ENCODE data around the gene RIMS4. TPM values are rescaled to one million over a fixed set of nuclear protein-coding genes. Genes with fewer than 3 reads are reported as not detected.

Gene RIMS4
- total RNA-seq, 2 donors from 2014 or later: 1.0 to 61.9 TPM

DNA sequence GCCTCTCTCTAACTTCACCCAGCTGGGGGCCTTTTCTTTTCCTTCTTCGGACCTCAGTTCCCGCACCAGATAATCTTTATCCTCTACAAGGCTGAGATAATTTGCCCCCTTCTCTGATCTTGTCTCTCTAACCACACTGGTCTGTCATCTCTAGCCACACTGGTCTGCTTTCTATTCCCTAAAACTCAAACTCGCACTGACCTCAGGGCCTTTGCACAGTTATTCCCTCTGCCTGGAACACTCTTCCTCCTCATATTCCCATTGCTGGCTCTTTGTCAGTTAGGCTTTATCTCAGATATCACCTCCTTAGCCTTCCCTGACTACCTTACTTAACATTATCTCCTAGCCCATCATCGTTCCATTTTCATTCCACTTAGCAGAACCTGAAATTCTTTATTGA lies 7.6 kb downstream of the RIMS4 start:
- Histone ChIP-seq H3K36me3 (no peaks in the 10 kb centered on the region), H3K27me3 (replicated peaks; ENCODE audit: insufficient read depth) (peaks cover 1% of the 10 kb centered on the region), H3K4me1 (replicated peaks) (no peaks in the 10 kb centered on the region), H3K9me3 (no peaks in the 10 kb centered on the region), H3K4me3 (no peak overlapping the region), H3K27ac (no peak overlapping the region)
- intact Hi-C loops (cut with DNase I): no loop called here
- WGBS: 93% methylated on average over 4 of the region's 4 CpGs
- no peak for DNase-seq (ENCODE audit: low spot score)
- TF ChIP-seq, protein P1, sequence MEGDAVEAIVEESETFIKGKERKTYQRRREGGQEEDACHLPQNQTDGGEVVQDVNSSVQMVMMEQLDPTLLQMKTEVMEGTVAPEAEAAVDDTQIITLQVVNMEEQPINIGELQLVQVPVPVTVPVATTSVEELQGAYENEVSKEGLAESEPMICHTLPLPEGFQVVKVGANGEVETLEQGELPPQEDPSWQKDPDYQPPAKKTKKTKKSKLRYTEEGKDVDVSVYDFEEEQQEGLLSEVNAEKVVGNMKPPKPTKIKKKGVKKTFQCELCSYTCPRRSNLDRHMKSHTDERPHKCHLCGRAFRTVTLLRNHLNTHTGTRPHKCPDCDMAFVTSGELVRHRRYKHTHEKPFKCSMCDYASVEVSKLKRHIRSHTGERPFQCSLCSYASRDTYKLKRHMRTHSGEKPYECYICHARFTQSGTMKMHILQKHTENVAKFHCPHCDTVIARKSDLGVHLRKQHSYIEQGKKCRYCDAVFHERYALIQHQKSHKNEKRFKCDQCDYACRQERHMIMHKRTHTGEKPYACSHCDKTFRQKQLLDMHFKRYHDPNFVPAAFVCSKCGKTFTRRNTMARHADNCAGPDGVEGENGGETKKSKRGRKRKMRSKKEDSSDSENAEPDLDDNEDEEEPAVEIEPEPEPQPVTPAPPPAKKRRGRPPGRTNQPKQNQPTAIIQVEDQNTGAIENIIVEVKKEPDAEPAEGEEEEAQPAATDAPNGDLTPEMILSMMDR (IDR thresholded peaks at IDR 0.05): no peak
- TF ChIP-seq POLR2A (IDR thresholded peaks at IDR 0.05) (no peak), POLR2AphosphoS5 (IDR thresholded peaks at IDR 0.05) (no peak)

DNA sequence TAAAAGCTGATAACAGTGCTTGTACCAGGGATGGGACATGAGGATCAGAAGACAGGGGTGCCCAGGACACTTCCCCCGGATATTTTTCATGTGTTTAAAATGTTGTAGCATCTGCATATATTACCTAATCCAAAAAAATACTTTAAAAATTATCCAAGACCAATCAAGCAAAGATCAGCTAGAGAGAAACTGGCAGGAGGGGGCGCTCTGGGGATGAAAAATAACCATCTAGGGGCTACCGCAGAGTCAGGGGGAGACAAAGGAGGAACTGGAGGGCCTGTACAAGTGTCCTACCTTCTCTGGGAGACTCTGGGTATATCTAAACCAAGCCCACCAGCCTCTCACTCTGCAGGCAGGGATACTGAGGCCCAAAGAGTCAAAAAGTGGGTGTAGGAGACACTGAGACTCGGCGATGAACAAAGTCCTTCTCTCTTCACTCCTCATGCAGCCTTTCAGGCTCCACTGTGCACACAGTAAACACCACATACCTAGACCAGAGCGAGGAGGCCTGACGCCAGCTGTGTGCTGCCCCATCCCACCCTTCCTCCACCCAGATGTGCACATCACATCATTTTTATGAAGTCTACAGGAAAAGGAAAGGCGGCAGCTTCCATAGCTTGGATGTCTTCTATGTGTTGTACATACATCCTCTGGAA lies 9.8 kb downstream of the RIMS4 start:
- intact Hi-C loops (cut with DNase I): no loop called here
- 88% methylated on average over 8 of the region's 8 CpGs for WGBS
- H3K4me1 ChIP-seq (replicated peaks): no peaks in the 10 kb centered on the region
- H3K36me3 ChIP-seq: no peaks in the 10 kb centered on the region
- DNase-seq (ENCODE audit: low spot score): no peak
- H3K9me3 ChIP-seq: no peaks in the 10 kb centered on the region
- TF ChIP-seq POLR2AphosphoS5 (IDR thresholded peaks at IDR 0.05) (no peak), POLR2A (IDR thresholded peaks at IDR 0.05) (no peak)
- TF ChIP-seq, protein P1 (IDR thresholded peaks at IDR 0.05): no peak
- H3K27ac ChIP-seq: no peak overlapping the region
- H3K4me3 ChIP-seq: no peak overlapping the region
- H3K27me3 ChIP-seq (replicated peaks; ENCODE audit: insufficient read depth): no peaks in the 10 kb centered on the region

DNA sequence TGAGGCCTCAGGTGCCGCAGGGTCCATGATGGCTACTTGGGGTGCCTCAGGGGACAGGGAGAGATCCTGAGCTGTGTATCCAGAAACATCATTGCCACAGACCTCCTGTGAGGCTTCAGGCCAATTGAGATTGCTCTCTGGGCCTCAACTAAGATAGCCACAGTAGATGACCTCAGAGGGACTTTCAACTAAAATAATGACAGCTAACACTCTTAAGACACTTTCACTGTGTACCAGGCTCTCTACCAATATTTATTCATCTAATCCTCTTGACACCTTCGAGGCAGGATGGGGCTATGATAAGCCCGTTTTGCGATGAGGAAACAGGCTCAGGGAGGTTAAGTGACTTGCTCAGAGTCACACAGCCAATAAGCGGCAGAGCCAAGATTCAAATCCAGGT lies 10.7 kb downstream of the RIMS4 start:
- no peaks in the 10 kb centered on the region for H3K9me3 ChIP-seq
- H3K4me3 ChIP-seq: no peak overlapping the region
- no peaks in the 10 kb centered on the region for H3K4me1 ChIP-seq (replicated peaks)
- DNase-seq (ENCODE audit: low spot score): no peak
- no peak for TF ChIP-seq POLR2AphosphoS5 (IDR thresholded peaks at IDR 0.05)
- TF ChIP-seq, protein P1 (IDR thresholded peaks at IDR 0.05): no peak
- TF ChIP-seq POLR2A (IDR thresholded peaks at IDR 0.05): no peak
- WGBS: 96% methylated on average over 5 of the region's 5 CpGs
- H3K27me3 ChIP-seq (replicated peaks; ENCODE audit: insufficient read depth): no peaks in the 10 kb centered on the region
- intact Hi-C loops (cut with DNase I): no loop called here
- H3K27ac ChIP-seq: no peak overlapping the region
- no peaks in the 10 kb centered on the region for H3K36me3 ChIP-seq

DNA sequence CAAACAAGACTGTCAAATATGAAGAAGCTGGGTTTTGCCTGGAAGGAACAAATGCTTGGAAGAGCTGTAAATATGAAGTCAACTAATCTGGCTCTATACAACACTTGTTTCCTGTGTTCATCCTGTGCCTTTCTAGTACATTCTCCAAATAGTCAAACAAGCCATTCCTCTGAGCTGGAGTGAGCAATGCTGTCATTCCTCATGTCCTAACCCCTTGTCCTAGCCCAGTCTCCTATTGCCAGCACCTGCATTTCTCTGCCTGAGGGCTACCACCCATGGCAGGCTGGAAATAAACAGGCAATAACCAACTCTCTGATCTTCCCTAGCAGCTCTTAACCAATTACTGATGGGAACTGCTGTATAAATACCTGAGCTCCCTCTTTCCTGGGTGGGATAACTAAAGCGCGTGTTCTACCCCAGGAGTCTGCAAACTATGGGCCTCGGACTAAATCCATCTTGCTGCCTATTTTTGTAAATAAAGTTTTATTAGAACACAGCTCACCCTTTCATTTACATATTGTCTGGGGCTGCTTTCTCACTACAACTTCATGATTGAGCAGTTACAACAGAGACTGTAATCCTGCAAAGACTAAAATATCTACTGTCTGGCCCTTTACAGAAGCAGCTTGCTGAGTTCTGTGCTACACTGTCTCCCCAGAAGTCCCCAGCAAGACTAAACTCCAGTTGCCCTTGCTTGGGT lies 13.4 kb downstream of the RIMS4 start:
- Histone ChIP-seq H3K36me3 (no peaks in the 10 kb centered on the region), H3K9me3 (no peaks in the 10 kb centered on the region), H3K27me3 (replicated peaks; ENCODE audit: insufficient read depth) (no peaks in the 10 kb centered on the region), H3K4me1 (replicated peaks) (no peaks in the 10 kb centered on the region), H3K27ac (no peak overlapping the region), H3K4me3 (no peak overlapping the region)
- DNase-seq (ENCODE audit: low spot score): no peak
- WGBS: 79% methylated on average over 3 of the region's 3 CpGs
- TF ChIP-seq POLR2AphosphoS5 (IDR thresholded peaks at IDR 0.05): no peak
- no peak for TF ChIP-seq POLR2A (IDR thresholded peaks at IDR 0.05)
- TF ChIP-seq, protein P1 (IDR thresholded peaks at IDR 0.05): no peak
- intact Hi-C loops (cut with DNase I): no loop called here

DNA sequence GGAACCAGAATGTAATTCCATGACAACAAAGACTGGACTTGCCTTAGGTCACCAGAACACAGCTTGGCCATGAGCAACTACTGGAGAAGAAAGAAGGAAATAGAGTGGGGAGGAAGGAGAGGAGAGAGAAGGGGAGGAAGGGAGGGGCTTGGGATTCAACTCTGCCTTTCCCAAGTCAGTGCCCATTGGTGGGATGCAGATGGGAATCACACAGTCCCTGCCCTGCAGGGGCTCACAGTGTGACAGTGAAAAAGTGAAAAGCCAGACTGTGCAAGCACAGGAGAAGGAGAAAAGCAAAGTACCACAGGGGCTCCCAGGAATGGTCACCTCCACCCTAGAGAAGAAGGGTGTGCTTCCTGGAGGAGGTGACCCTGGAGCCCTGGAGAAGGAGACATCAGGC lies 14.0 kb downstream of the RIMS4 start:
- H3K4me1 ChIP-seq (replicated peaks): no peaks in the 10 kb centered on the region
- H3K36me3 ChIP-seq: no peaks in the 10 kb centered on the region
- no peaks in the 10 kb centered on the region for H3K9me3 ChIP-seq
- H3K4me3 ChIP-seq: no peak overlapping the region
- intact Hi-C loops (cut with DNase I): no loop called here
- no peak overlapping the region for H3K27ac ChIP-seq
- no peaks in the 10 kb centered on the region for H3K27me3 ChIP-seq (replicated peaks; ENCODE audit: insufficient read depth)
- no peak for DNase-seq (ENCODE audit: low spot score)
- TF ChIP-seq POLR2AphosphoS5 (IDR thresholded peaks at IDR 0.05) (no peak), POLR2A (IDR thresholded peaks at IDR 0.05) (no peak)
- TF ChIP-seq, protein P1 (IDR thresholded peaks at IDR 0.05): no peak

Measured in prostate gland (tissue), 2 donors.